Ovary (tissue), 3 donors: ENCODE data around the gene AGO4.

Source experiments
- POLR2A ChIP-seq: fragments of 450-650 bp; IDR thresholded peaks from one replicate; pipeline ENCODE4 v1.6.1; 2017; ENCODE audit warnings: antibody characterized with exemption, mild to moderate bottlenecking, moderate library complexity
- TF ChIP-seq, protein P1 (sequence below), 3 donors: fragments of 450-650 bp in 2 of 3; fragments of 200-600 bp in 1 of 3; IDR thresholded peaks; one replicate each; pipeline versions ENCODE4 v1.5.1 to v1.8.0; 2016 to 2022; ENCODE audit warnings: antibody characterized with exemption in 3 of 3, mild to moderate bottlenecking in 1 of 3
- donor health status: DM: no; HTN: no; CAD: no.

DNA sequence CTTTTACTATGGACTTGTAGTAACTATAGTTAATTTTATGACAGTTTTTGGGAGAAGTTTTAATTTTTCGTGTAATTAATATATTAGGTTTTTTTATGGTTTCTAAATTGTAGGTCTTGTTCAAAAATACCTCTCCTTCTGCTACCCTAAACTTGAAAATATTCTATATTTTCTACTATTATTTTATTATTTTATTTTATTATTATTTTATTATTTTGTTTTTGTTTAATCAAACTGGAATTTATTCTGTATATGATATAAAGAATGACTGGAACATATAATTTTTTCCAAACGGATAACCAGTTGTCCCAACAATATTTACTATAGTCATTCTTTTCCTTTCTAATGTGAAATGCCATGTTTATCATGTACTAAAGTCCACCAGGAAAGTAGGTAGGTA lies 17.1 kb upstream of the AGO4 start:
- TF ChIP-seq, protein P1, sequence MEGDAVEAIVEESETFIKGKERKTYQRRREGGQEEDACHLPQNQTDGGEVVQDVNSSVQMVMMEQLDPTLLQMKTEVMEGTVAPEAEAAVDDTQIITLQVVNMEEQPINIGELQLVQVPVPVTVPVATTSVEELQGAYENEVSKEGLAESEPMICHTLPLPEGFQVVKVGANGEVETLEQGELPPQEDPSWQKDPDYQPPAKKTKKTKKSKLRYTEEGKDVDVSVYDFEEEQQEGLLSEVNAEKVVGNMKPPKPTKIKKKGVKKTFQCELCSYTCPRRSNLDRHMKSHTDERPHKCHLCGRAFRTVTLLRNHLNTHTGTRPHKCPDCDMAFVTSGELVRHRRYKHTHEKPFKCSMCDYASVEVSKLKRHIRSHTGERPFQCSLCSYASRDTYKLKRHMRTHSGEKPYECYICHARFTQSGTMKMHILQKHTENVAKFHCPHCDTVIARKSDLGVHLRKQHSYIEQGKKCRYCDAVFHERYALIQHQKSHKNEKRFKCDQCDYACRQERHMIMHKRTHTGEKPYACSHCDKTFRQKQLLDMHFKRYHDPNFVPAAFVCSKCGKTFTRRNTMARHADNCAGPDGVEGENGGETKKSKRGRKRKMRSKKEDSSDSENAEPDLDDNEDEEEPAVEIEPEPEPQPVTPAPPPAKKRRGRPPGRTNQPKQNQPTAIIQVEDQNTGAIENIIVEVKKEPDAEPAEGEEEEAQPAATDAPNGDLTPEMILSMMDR (IDR thresholded peaks at IDR 0.05), result no peak
- TF ChIP-seq POLR2A, result no peak
